ENCODE data around the gene OSM. TPM values are rescaled to one million over a fixed set of nuclear protein-coding genes. Genes with fewer than 3 reads are reported as not detected.
A peak's percentile ranks its signal among the peaks of the same experiment; 100 is the strongest.
"Not testable (repeated sequence)": the region's sequence is repeated elsewhere in the genome, so short reads cannot be mapped to it uniquely, and the experiment has no call there.

Gene OSM
- total RNA-seq, 1 donor from 2014 or later: not detected

DNA sequence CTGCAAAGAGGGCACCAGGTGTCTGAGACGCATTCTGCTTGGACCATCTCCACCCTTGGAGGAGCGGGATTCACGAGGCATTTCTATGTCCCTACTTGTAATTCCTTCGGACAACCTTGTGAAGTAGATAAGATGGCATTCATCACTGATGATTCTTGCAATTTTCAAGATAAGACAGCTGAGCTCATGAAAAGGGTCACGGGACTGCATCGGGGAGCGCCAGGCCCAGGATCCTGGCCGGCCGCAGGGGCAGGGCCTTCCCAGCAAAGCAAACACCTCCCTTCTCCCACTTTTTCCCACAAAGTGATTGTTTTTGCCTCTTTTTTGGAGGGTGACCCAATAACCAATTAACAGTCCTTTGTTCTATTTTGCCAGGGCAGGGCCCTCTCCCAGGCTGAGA is 28.5 kb downstream of the OSM start:
- Mint-ChIP-seq H3K27me3 (ENCODE audit: unreplicated experiment) (peaks cover 5% of the 10 kb centered on the region), H3K4me1 (ENCODE audit: low read depth, unreplicated experiment) (peaks cover 18% of the 10 kb centered on the region), H3K36me3 (ENCODE audit: unreplicated experiment) (no peaks in the 10 kb centered on the region), H3K9me3 (ENCODE audit: unreplicated experiment) (no peaks in the 10 kb centered on the region), H3K4me3 (ENCODE audit: unreplicated experiment) (no peak overlapping the region), H3K27ac (ENCODE audit: unreplicated experiment) (no peak overlapping the region)
- no peak for DNase-seq
- no peak for TF ChIP-seq CTCF (IDR thresholded peaks at IDR 0.05; ENCODE audit: partially characterized antibody, unreplicated experiment)

DNA sequence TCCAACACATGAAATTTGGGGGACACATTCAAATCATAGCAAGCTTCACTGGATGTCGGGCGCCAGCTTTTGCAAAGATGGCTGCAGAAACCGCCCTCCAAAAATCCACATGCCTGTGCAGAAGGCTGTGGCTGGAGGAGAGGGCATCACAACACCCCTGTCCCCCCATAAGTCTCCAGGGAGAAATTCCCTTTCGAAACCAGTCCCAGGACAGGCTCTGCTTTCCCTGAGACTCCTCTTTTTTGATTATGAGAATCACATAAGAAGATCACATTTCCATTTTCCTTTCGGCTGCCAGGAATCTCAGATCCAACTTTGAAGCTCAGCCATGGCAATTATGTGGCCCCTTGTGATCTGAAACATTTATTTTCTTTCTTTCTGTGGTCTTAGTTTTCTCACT is 29.8 kb downstream of the OSM start:
- H3K36me3 Mint-ChIP-seq (ENCODE audit: unreplicated experiment): no peaks in the 10 kb centered on the region
- H3K4me1 Mint-ChIP-seq (ENCODE audit: low read depth, unreplicated experiment): peaks cover 18% of the 10 kb centered on the region
- H3K27me3 Mint-ChIP-seq (ENCODE audit: unreplicated experiment): peaks cover 5% of the 10 kb centered on the region
- H3K9me3 Mint-ChIP-seq (ENCODE audit: unreplicated experiment): no peaks in the 10 kb centered on the region
- DNase-seq: no peak
- H3K4me3 Mint-ChIP-seq (ENCODE audit: unreplicated experiment): no peak overlapping the region
- TF ChIP-seq CTCF (IDR thresholded peaks at IDR 0.05; ENCODE audit: partially characterized antibody, unreplicated experiment): no peak
- no peak overlapping the region for H3K27ac Mint-ChIP-seq (ENCODE audit: unreplicated experiment)

- Mint-ChIP-seq H3K9me3 (ENCODE audit: unreplicated experiment) (no peaks in the 10 kb centered on the region), H3K27ac (ENCODE audit: unreplicated experiment) (no peak overlapping the region), H3K4me1 (ENCODE audit: low read depth, unreplicated experiment) (peaks cover 18% of the 10 kb centered on the region), H3K27me3 (ENCODE audit: unreplicated experiment) (peaks cover 5% of the 10 kb centered on the region), H3K4me3 (ENCODE audit: unreplicated experiment) (peak overlapping the region; percentile 68), H3K36me3 (ENCODE audit: unreplicated experiment) (no peaks in the 10 kb centered on the region)
- no peak for TF ChIP-seq CTCF (IDR thresholded peaks at IDR 0.05; ENCODE audit: partially characterized antibody, unreplicated experiment)
- no peak for DNase-seq
Observed at GRCh38 chr22:30235687-30236170, 30.9 kb downstream of the OSM start.

- Mint-ChIP-seq H3K4me1 (ENCODE audit: low read depth, unreplicated experiment) (peaks cover 18% of the 10 kb centered on the region), H3K27me3 (ENCODE audit: unreplicated experiment) (peaks cover 7% of the 10 kb centered on the region), H3K4me3 (ENCODE audit: unreplicated experiment) (peak overlapping the region; percentile 68), H3K9me3 (ENCODE audit: unreplicated experiment) (no peaks in the 10 kb centered on the region), H3K27ac (ENCODE audit: unreplicated experiment) (peak overlapping the region; percentile 49), H3K36me3 (ENCODE audit: unreplicated experiment) (no peaks in the 10 kb centered on the region)
- TF ChIP-seq CTCF (IDR thresholded peaks at IDR 0.05; ENCODE audit: partially characterized antibody, unreplicated experiment): no peak
- DNase-seq: no peak
Observed at GRCh38 chr22:30234786-30235470, 31.7 kb downstream of the OSM start.

DNA sequence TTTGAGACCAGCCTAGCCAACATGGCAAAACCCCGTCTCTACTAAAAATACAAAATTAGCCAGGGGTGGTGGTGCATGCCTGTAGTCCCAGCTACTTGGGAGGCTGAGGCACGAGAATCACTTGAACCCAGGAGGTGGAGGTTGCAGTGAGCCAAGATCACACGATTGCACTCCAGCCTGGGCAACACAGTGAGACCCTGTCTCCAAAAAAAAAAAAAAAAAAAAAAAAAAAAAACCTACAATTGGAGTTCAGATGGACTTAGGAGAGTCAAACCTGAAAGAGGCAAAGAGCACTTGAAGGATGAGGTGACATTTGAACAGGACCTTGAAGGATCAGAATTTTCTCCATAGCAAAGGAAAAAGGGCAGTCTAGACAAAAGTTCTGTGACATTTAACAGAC is 32.3 kb downstream of the OSM start:
- not testable (repeated sequence) for H3K27me3 Mint-ChIP-seq (ENCODE audit: unreplicated experiment); H3K9me3 Mint-ChIP-seq (ENCODE audit: unreplicated experiment); DNase-seq; H3K27ac Mint-ChIP-seq (ENCODE audit: unreplicated experiment); H3K36me3 Mint-ChIP-seq (ENCODE audit: unreplicated experiment)
- Mint-ChIP-seq H3K4me1 (ENCODE audit: low read depth, unreplicated experiment) (peaks cover 18% of the 10 kb centered on the region), H3K4me3 (ENCODE audit: unreplicated experiment) (peak overlapping the region; percentile 36)
